Activated naive CD8-positive, alpha-beta T cell treated with anti-CD3 and anti-CD28 coated beads, Interleukin-2, amount 10 ng/mL, durations not matched to agents 7 days and 5 days (primary cell): ENCODE measurements around the gene TEK. TPM values are rescaled to one million over a fixed set of nuclear protein-coding genes. Genes with fewer than 3 reads are reported as not detected.
A peak's percentile ranks its signal among the peaks of the same experiment; 100 is the strongest.
"Not testable (repeated sequence)": the region's sequence is repeated elsewhere in the genome, so short reads cannot be mapped to it uniquely, and the experiment has no call there.

Source experiments
- ATAC-seq: fragments of 150-1000 bp; cut with Tn5 transposase; one replicate; pipeline ENCODE4 v1.10.0; 2021; ENCODE audit warnings: low read depth, moderate library complexity
- POLR2A ChIA-PET: fragments of 350-600 bp; sonication (Branson Sonifier 250); formaldehyde crosslinking; loops from one replicate; lab custom pipeline; 2021; ENCODE audit warnings: antibody characterized with exemption; lab: Charles Lee
- DNase-seq: peaks from one replicate; pipeline ENCODE4 v3.0.0; 2021
- H3K27ac Mint-ChIP-seq: one replicate; pipeline ENCODE4 v1.8.0; 2022; ENCODE audit warnings: mild to moderate bottlenecking, mixed read lengths
- H3K27me3 Mint-ChIP-seq: one replicate; pipeline ENCODE4 v1.8.0; 2022; ENCODE audit warnings: mild to moderate bottlenecking, moderate library complexity, mixed read lengths
- H3K36me3 Mint-ChIP-seq: one replicate; pipeline ENCODE4 v1.8.0; 2021; ENCODE audit warnings: mild to moderate bottlenecking, mixed read lengths
- H3K4me1 Mint-ChIP-seq: one replicate; pipeline ENCODE4 v1.8.0; 2021; ENCODE audit warnings: mixed read lengths
- H3K4me3 Mint-ChIP-seq: one replicate; pipeline ENCODE4 v1.8.0; 2022; ENCODE audit warnings: mild to moderate bottlenecking, moderate library complexity, mixed read lengths
- H3K9me3 Mint-ChIP-seq: one replicate; pipeline ENCODE4 v1.8.0; 2021; ENCODE audit warnings: mixed read lengths
- total RNA-seq, 2 experiments: library from RNA; stranded (reverse); gene quantifications; one replicate each; pipeline ENCODE4 v1.2.3, GENCODE V29; 2021

Gene TEK
- total RNA-seq, 2 experiments from 2014 or later = not detected

DNA sequence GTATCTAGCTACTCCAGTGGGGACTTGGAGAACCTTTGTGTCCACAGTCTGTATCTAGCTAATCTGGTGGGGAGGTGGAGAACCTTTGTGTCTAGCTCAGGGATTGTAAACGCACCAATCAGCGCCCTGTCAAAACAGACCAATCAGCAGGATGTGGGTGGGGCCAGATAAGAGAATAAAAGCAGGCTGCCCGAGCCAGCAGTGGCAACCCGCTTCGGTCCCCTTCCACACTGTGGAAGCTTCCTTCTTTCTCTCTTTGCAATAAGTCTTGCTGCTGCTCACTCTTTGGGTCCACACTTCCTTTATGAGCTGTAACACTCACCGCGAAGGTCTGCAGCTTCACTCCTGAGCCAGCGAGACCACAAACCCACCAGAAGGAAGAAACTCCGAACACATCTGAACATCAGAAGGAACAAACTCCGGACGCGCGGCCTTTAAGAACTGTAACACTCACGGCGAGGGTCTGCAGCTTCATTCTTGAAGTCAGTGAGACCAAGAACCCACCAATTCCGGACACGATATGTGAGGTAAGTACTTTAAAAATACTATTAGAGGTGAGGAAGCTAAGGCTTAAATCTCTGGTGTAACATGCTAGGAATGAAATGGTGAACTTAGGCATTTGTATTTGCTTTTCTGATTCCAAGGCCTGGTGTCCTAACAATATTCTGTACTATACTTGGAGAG lies 15.5 kb upstream of the TEK start:
- H3K4me3 Mint-ChIP-seq = peak overlapping the region; percentile 12
- ATAC-seq, DNase-seq, H3K27ac Mint-ChIP-seq, POLR2A ChIA-PET, H3K9me3 Mint-ChIP-seq, H3K36me3 Mint-ChIP-seq, H3K27me3 Mint-ChIP-seq, H3K4me1 Mint-ChIP-seq: not testable (repeated sequence)

DNA sequence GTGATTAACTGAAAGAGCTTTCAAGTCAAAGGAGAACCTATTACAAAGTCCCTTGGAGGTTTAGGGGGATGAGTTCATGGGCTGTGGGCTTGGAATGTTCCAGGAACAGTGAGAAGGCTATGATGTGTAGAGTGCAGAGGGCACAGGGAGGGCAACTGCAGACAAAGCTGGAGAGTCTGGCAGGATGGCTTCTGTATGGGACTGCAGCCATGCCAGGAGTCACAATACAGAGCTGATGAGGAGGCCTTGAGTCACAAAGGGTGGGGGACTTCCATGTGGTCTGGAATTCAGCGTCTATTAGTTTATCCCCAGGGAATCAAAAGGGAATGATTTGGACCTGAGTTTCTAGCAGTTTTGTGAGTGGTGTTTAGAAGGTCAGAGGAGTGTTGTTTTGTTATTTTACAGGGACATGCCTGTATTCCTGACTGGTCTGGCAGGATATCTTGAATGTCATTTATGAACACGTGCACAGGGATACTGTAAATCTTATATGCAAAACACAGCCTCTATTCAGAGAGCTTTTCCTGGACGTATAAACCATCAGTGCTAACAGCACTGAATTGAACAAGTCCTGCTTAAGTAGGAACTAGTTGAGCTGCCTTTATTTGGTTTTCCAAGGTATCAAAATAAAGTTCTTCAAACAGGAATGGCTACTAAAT lies 14.3 kb upstream of the TEK start:
- peaks cover 5% of the 10 kb centered on the region for H3K27me3 Mint-ChIP-seq
- H3K27ac Mint-ChIP-seq = no peak overlapping the region
- no peak for DNase-seq
- H3K9me3 Mint-ChIP-seq = peaks cover 4% of the 10 kb centered on the region
- H3K4me1 Mint-ChIP-seq = peaks cover 7% of the 10 kb centered on the region
- POLR2A ChIA-PET = no interaction called here
- ATAC-seq = no peak
- no peak overlapping the region for H3K4me3 Mint-ChIP-seq
- no peaks in the 10 kb centered on the region for H3K36me3 Mint-ChIP-seq

DNA sequence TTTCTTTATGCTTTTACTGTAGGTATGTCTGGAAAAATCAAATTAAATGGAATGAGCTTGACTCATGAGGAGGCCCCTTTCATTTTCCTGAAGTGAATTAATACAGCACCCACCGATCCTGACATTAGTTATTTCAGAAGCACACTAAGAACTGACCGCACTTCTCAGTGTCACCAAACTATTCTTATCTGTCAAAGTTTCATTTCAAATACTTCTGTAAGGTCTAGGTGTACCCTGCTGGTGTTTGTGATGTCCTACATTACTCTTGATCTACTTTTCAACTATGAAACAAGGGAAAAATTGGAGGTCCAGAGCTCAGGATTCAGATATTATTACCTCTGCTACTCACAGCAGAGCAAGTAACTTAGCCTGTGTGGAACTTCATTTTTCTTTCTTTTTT lies 1.8 kb upstream of the TEK start:
- H3K27ac Mint-ChIP-seq = no peak overlapping the region
- H3K36me3 Mint-ChIP-seq = no peaks in the 10 kb centered on the region
- POLR2A ChIA-PET = no interaction called here
- H3K4me1 Mint-ChIP-seq = no peaks in the 10 kb centered on the region
- no peak overlapping the region for H3K4me3 Mint-ChIP-seq
- ATAC-seq = no peak
- no peaks in the 10 kb centered on the region for H3K27me3 Mint-ChIP-seq
- H3K9me3 Mint-ChIP-seq = no peaks in the 10 kb centered on the region
- DNase-seq = no peak

DNA sequence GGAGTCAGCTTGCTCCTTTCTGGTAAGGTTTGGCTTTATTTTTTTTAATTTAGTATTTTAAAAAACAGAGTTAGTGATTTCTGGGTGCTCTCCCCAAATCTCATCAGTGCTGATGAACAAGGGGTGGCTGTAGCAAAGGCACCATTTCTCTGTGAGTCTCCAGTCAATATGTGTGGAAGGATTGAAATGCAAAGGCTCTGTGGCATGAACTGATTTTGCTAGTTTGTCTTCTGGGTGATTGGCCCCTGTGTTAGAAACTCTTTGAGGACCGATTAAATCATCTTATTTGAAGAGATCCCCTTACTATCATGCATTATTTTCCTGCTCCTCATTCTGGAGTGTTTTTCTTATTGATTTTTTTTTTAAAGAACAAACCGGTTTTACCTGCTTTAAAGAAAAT lies 596 bp downstream of the TEK start:
- H3K4me3 Mint-ChIP-seq = no peak overlapping the region
- no peaks in the 10 kb centered on the region for H3K9me3 Mint-ChIP-seq
- POLR2A ChIA-PET = no interaction called here
- no peaks in the 10 kb centered on the region for H3K27me3 Mint-ChIP-seq
- H3K27ac Mint-ChIP-seq = no peak overlapping the region
- no peak for DNase-seq
- no peaks in the 10 kb centered on the region for H3K4me1 Mint-ChIP-seq
- no peak for ATAC-seq
- H3K36me3 Mint-ChIP-seq = no peaks in the 10 kb centered on the region

DNA sequence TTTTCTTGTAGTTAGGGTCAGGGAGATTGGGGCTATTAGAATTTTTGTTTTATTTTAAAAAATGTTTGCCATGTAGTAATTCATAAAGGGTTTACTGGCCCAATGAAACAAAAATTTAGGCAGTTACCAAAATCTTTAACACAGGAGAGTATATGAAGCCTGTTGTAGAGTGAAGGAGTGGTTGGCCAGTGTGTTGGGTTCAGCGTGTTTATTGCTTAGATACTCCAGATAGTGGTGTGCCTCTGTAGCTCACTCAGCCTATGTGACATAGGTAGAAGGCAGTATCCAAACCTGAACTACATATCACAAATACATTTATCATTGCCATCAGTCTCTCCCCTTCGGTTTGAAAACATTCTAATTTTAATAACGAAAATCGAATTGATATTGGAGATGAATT lies 1.2 kb downstream of the TEK start:
- no peak overlapping the region for H3K4me3 Mint-ChIP-seq
- no peak overlapping the region for H3K27ac Mint-ChIP-seq
- no peaks in the 10 kb centered on the region for H3K27me3 Mint-ChIP-seq
- H3K9me3 Mint-ChIP-seq = no peaks in the 10 kb centered on the region
- no peaks in the 10 kb centered on the region for H3K36me3 Mint-ChIP-seq
- DNase-seq (no peak), ATAC-seq (no peak)
- no peaks in the 10 kb centered on the region for H3K4me1 Mint-ChIP-seq
- POLR2A ChIA-PET = no interaction called here

DNA sequence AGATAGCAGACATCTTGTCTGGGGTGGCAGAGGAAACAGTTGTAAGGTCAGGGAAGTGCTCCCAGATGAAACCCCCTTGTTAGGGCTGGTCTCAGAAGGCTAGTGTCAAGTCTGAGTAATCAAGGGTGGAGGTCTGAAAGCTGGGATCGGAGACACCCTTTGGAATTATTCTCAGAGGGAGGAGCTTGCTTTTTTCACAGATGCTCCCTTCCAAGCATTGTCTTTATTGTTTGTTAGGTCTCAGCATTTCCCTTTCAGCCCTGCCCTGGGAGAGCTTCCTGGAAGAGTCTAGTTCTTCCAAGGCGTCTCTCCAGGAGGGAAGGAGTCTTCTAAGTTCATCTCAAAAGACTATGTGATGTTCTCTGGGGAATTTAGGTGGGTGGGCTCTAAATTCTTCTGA lies 3.2 kb downstream of the TEK start:
- H3K27me3 Mint-ChIP-seq = no peaks in the 10 kb centered on the region
- ATAC-seq (no peak), DNase-seq (no peak)
- POLR2A ChIA-PET = no interaction called here
- no peak overlapping the region for H3K4me3 Mint-ChIP-seq
- no peak overlapping the region for H3K27ac Mint-ChIP-seq
- H3K36me3 Mint-ChIP-seq = no peaks in the 10 kb centered on the region
- no peaks in the 10 kb centered on the region for H3K9me3 Mint-ChIP-seq
- H3K4me1 Mint-ChIP-seq = no peaks in the 10 kb centered on the region

DNA sequence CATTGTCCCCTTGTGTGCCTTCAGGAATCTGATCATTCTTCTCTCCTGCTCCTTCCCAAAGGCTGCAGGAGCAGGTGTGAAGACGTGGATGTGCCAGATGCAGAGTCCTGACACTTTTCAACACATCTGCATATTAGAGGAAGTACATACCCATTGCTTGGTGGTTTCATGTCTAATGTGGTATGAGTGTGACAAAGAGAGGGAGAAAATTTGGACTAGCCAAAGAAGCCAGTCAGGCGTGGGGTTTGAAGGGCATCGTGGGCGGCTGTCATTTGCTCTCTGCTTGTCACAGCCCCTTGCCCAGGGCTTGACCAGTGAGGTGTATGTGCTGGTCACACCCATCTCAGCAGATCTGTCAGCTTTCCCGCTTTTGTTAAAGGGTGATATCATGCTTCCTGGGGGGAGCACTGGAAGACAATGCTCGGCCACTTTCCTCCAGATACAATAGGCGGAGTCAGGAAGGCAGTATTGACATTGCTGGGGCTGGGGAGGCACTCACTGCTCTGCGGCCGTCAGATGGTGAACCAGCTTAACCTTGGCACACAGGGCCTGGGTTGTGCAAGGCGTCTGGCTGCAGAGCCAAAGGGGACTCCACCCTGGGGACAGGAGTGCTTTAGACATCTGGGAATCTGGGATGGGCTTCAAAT lies 8.6 kb downstream of the TEK start:
- ATAC-seq = no peak
- Mint-ChIP-seq H3K27me3 (no peaks in the 10 kb centered on the region), H3K9me3 (no peaks in the 10 kb centered on the region)

DNA sequence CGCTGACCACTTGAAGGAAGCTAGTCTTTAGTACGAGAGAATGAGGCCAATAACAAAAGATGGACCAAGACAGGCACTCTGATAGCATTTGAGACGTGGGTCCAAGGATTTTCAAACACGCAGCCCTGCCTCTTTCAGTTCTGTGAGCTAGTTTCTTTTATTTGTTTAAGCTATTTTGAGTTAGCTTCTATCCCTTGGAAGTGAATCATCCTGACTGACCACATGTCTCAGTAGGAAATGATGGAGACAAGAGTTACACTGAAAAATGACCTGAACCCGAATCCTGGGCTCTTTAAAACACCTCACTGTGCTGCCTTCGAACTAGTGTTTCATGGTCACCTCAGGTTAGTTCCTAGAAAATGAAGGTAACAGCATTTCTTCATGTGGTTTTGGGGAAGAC lies 9.9 kb downstream of the TEK start:
- H3K4me1 Mint-ChIP-seq = no peaks in the 10 kb centered on the region
- no peaks in the 10 kb centered on the region for H3K36me3 Mint-ChIP-seq
- no peak overlapping the region for H3K4me3 Mint-ChIP-seq
- ATAC-seq = no peak
- POLR2A ChIA-PET = no interaction called here
- DNase-seq = no peak
- H3K27ac Mint-ChIP-seq = no peak overlapping the region
- H3K27me3 Mint-ChIP-seq = no peaks in the 10 kb centered on the region
- no peaks in the 10 kb centered on the region for H3K9me3 Mint-ChIP-seq

More for the DNA sequence above, 8.6 kb downstream of the TEK start:
- POLR2A ChIA-PET = no interaction called here
- no peak overlapping the region for H3K27ac Mint-ChIP-seq
- H3K4me1 Mint-ChIP-seq = no peaks in the 10 kb centered on the region
- H3K36me3 Mint-ChIP-seq = no peaks in the 10 kb centered on the region
- no peak overlapping the region for H3K4me3 Mint-ChIP-seq
- DNase-seq = no peak

DNA sequence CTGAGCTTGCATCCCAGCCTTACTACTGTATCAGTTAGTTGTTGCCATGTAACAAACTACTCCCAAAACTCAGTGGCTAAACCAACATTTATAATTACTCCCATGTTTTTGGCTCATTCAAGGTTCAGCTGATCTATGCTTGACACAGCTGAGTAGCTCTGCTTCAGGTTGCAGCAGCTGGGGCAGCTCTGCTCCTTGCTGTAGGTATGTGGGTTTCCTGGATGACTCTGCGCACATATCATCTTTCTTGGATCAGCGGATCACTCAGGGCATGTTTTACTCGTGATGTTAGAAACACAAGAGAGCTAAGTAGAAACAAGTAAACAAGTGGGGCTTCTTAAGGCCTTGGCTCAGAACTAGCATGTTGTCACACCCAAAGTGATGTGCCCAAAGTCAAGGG lies 15.1 kb downstream of the TEK start:
- H3K36me3 Mint-ChIP-seq = no peaks in the 10 kb centered on the region
- no peak for ATAC-seq
- no peaks in the 10 kb centered on the region for H3K9me3 Mint-ChIP-seq
- H3K27me3 Mint-ChIP-seq = no peaks in the 10 kb centered on the region
- POLR2A ChIA-PET = no interaction called here
- H3K4me1 Mint-ChIP-seq = no peaks in the 10 kb centered on the region
- no peak for DNase-seq
- no peak overlapping the region for H3K27ac Mint-ChIP-seq
- no peak overlapping the region for H3K4me3 Mint-ChIP-seq

DNA sequence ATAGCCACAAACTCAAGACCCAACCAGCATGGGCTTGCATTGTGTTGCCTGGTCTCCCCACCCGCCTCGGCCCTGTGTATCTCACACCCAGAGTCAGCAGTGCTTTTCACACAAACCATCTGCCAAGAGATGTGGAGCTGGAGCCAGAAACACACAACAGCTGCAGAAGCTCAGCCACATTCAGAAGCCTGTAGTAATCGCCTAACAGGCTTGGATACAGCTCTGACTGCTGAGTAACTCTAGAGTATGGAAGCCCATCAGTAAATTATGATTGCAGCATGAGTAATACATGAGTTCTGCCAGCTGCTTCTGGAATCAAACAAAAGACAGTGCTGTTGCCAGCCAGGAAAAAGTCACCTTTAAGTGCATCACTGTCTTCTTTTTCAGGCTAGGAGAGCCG lies 16.0 kb downstream of the TEK start:
- H3K27me3 Mint-ChIP-seq = no peaks in the 10 kb centered on the region
- H3K27ac Mint-ChIP-seq = no peak overlapping the region
- no peaks in the 10 kb centered on the region for H3K4me1 Mint-ChIP-seq
- H3K4me3 Mint-ChIP-seq = no peak overlapping the region
- H3K9me3 Mint-ChIP-seq = no peaks in the 10 kb centered on the region
- ATAC-seq (no peak), DNase-seq (no peak)
- no peaks in the 10 kb centered on the region for H3K36me3 Mint-ChIP-seq
- POLR2A ChIA-PET = no interaction called here

DNA sequence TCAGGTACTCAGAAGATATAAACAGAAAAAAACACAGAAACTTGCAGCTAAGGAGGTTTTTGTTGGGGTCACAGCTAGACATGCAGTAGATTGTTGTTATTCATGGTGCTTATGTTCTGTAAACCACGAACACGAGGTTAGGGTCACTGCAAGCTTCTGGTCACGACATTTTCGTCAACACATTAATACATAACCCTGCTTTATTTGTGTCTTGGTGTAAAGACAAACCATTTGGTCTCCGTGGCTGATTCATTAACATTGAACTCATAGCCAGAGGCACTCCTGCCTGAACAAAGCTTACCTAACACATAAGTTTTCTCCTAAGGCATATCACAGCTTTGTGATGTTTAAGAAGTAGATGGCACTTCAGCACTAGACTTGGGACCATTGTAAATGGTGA lies 16.9 kb downstream of the TEK start:
- H3K36me3 Mint-ChIP-seq = no peaks in the 10 kb centered on the region
- no peak overlapping the region for H3K4me3 Mint-ChIP-seq
- no peaks in the 10 kb centered on the region for H3K4me1 Mint-ChIP-seq
- POLR2A ChIA-PET = no interaction called here
- no peak for DNase-seq
- H3K27me3 Mint-ChIP-seq = peaks cover 2% of the 10 kb centered on the region
- H3K27ac Mint-ChIP-seq = no peak overlapping the region
- no peaks in the 10 kb centered on the region for H3K9me3 Mint-ChIP-seq
- no peak for ATAC-seq

DNA sequence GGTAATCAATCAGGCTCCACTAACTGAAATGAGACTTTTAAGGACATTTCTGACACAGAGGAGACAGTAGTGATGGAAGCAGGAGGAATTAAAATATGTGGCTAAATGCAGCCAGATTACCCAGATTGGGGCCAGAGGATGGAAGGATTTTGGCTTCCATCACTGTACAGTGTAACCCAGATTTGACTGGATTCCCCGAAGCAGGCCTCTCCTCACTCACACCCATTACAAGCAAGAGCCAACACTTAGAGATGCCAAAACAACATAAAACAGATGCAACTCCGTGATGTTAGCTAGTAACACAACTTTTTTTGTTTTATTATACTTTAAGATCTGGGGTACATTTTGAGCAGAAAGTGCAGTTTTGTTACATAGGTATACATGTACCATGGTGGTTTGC lies 17.6 kb downstream of the TEK start:
- ATAC-seq (no peak), DNase-seq (no peak)
- POLR2A ChIA-PET = no interaction called here
- no peaks in the 10 kb centered on the region for H3K36me3 Mint-ChIP-seq
- no peak overlapping the region for H3K27ac Mint-ChIP-seq
- H3K27me3 Mint-ChIP-seq = peaks cover 2% of the 10 kb centered on the region
- no peak overlapping the region for H3K4me3 Mint-ChIP-seq
- H3K9me3 Mint-ChIP-seq = no peaks in the 10 kb centered on the region
- H3K4me1 Mint-ChIP-seq = no peaks in the 10 kb centered on the region

DNA sequence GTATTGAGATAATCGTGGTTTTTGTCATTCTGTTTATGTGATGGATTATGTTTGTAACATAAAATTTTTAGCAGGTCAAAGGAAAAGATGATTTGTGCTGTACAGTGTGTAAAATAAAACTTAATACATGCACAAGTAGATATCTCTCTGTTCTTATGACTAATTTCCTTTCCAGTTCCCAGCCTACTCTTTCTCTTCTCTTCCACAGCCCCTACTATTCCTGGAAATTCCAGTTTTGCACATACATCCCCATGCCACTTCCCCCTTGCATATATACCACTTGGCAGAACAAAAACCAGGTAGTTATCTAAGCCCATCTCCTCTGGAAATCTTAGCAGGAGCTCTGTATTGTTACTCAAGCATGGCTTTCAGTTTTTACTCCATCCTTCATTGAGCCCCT lies 20.2 kb downstream of the TEK start:
- ATAC-seq = no peak
- no peaks in the 10 kb centered on the region for H3K4me1 Mint-ChIP-seq
- POLR2A ChIA-PET = no interaction called here

DNA sequence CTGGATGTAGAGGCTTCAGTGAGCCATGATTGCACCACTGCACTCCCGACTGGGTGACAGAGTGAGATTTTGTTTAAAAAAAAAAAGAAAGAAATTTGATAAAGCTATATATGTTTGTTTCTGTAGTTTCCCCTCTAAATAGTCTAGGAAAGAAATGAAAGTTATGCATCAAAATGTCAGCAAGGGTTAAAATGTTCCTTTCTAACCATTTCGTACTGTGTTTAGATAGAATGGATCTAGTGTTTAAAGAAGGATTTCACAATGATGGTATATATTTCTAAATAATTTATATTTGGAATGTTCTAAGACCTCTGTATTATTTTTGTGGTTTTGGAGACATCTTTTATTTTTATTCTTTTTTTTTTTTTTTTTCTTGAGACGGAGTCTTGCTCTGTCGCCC lies 22.7 kb downstream of the TEK start:
- Mint-ChIP-seq H3K4me1 (no peaks in the 10 kb centered on the region), H3K9me3 (peaks cover 1% of the 10 kb centered on the region), H3K27ac (no peak overlapping the region), H3K4me3 (no peak overlapping the region), H3K27me3 (peaks cover 4% of the 10 kb centered on the region), H3K36me3 (no peaks in the 10 kb centered on the region)
- POLR2A ChIA-PET = no interaction called here
- DNase-seq = no peak
- no peak for ATAC-seq

More for the DNA sequence above, 20.2 kb downstream of the TEK start:
- H3K27ac Mint-ChIP-seq = no peak overlapping the region
- H3K9me3 Mint-ChIP-seq = no peaks in the 10 kb centered on the region
- H3K27me3 Mint-ChIP-seq = peaks cover 2% of the 10 kb centered on the region
- H3K36me3 Mint-ChIP-seq = no peaks in the 10 kb centered on the region
- DNase-seq = no peak
- no peak overlapping the region for H3K4me3 Mint-ChIP-seq
